B cell (primary cell): Measurements from ENCODE around the gene GNG7.

Source experiments
- EZH2 ChIP-seq: IDR thresholded peaks from 2 replicates; pipeline ENCODE4 v1.6.1; 2012; ENCODE audit warnings: borderline replicate concordance, low read depth, mild to moderate bottlenecking, moderate library complexity, low read length; ENCODE audit not compliant: insufficient read depth, poor library complexity, severe bottlenecking
- TF ChIP-seq, protein P1 (sequence below): fragments of 200-600 bp; IDR thresholded peaks from one replicate; pipeline ENCODE4 v1.8.0; 2022; ENCODE audit warnings: antibody characterized with exemption, mild to moderate bottlenecking

DNA sequence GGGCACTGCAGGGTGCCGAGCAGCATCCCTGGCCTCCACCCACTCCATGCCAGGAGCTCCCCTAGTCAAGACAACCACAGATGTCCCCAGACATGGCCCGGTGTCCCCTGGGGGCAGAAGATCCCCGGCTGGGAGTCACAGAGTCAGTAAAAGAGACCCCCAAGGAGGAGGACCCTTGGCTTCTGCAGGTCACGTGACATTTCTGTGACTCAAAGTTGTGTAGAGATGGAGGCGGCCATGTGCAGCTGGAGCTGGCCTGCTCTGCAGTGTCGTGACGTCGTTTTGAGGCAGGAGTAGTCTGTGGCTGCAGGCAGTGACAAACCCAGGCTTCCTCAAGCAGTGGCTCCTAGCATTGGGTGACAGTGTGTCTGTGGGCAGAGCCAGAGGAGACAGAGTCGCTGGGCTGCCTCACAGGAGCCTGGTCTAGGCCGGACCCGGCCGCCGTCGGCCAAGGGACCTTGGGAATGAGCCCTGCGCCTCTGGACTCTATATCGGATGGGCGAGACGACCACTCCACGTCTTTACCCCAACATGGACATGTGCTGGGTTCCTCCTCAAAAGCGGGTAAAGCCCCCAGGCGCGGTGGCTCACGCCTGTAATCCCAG, 26.4 kb upstream of the GNG7 start:
- TF ChIP-seq, protein P1, sequence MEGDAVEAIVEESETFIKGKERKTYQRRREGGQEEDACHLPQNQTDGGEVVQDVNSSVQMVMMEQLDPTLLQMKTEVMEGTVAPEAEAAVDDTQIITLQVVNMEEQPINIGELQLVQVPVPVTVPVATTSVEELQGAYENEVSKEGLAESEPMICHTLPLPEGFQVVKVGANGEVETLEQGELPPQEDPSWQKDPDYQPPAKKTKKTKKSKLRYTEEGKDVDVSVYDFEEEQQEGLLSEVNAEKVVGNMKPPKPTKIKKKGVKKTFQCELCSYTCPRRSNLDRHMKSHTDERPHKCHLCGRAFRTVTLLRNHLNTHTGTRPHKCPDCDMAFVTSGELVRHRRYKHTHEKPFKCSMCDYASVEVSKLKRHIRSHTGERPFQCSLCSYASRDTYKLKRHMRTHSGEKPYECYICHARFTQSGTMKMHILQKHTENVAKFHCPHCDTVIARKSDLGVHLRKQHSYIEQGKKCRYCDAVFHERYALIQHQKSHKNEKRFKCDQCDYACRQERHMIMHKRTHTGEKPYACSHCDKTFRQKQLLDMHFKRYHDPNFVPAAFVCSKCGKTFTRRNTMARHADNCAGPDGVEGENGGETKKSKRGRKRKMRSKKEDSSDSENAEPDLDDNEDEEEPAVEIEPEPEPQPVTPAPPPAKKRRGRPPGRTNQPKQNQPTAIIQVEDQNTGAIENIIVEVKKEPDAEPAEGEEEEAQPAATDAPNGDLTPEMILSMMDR = no peak
- TF ChIP-seq EZH2 = no peak
